K562 (cell line): Measurements from ENCODE around the gene ZBTB25. TPM values are rescaled to one million over a fixed set of nuclear protein-coding genes. Genes with fewer than 3 reads are reported as not detected.

Experiments used
- ATAC-seq: fragments of 200-7000 bp; cut with Tn5 transposase; 3 replicates; pipeline ENCODE4 v1.9.1; 2020; ENCODE audit warnings: moderate library complexity
- Bru-seq: library from RNA; stranded (reverse); fragments of 400-500 nt; gene quantifications from one replicate; lab custom pipeline; 2021; lab: Mats Ljungman, UMichigan
- BruChase-seq, 2 experiments: library from RNA; stranded (reverse); fragments of 400-500 nt; gene quantifications; one replicate each; lab custom pipeline; 2021; lab: Mats Ljungman, UMichigan
- BruUV-seq: library from RNA; stranded (reverse); fragments of 400-500 nt; replicated peaks from 2 replicates; lab custom pipeline; 2021; lab: Mats Ljungman, UMichigan
- CTCF ChIA-PET: fragments of 300-600 bp; formaldehyde crosslinking; extraction: SDS; loops from one replicate; lab custom pipeline; 2021; ENCODE audit warnings: low intra/inter-chr PET ratio; lab: Yijun Ruan, JAX
- POLR2A ChIA-PET: fragments of 300-600, 350-650 bp; sonication (Branson Sonifier 250); formaldehyde crosslinking; extraction: SDS; loops from one replicate; lab custom pipeline; 2021; ENCODE audit warnings: antibody characterized with exemption, inconsistent platforms; lab: Yijun Ruan, JAX
- DNase-seq, 4 experiments: peaks; one replicate each; pipeline versions ENCODE4 v3.0.0 to v3.0.0-alpha.2; 2011 to 2018; ENCODE audit warnings: low spot score in 3 of 4, mixed read lengths in 3 of 4; ENCODE audit errors: extremely low read depth in 1 of 4
- FAIRE-seq: peaks from 2 replicates; lab custom pipeline; 2011; peaks lifted over from hg19 to GRCh38; lab: Jason Lieb, UNC
- H2AFZ ChIP-seq: 2 replicates; pipeline ENCODE4 v1.6.0; 2011; ENCODE audit warnings: low read depth, low read length, control low read depth, inconsistent platforms
- H3K27ac ChIP-seq: fragments of 200-600 bp; 3 replicates; pipeline ENCODE4 v1.8.0; 2011; ENCODE audit warnings: low read depth, mild to moderate bottlenecking, control low read depth, inconsistent platforms, low read length, moderate library complexity, mixed read lengths; ENCODE audit errors: extremely low read depth
- H3K27me3 ChIP-seq, 2 experiments: fragments of 300-600 bp in 1 of 2; 2 replicates in 1 of 2; 3 replicates in 1 of 2; pipeline versions ENCODE4 v1.6.0 to v1.8.0; 2011; ENCODE audit warnings: inconsistent platforms in 2 of 2, low read length in 2 of 2, mild to moderate bottlenecking in 1 of 2, mixed read lengths in 1 of 2, moderate library complexity in 1 of 2; ENCODE audit not compliant: control insufficient read depth in 2 of 2, insufficient read depth in 2 of 2
- H3K36me3 ChIP-seq: fragments of 300-600 bp; 3 replicates; pipeline ENCODE4 v1.8.0; 2011; ENCODE audit warnings: mild to moderate bottlenecking, low read length, inconsistent platforms; ENCODE audit not compliant: control insufficient read depth, insufficient read depth
- H3K4me1 ChIP-seq, 2 experiments: fragments of 200-600 bp in 1 of 2; replicated peaks in 1 of 2; 2 replicates in 1 of 2; 3 replicates in 1 of 2; pipeline versions ENCODE4 v1.5.1 to v1.8.0; 2011; ENCODE audit warnings: inconsistent platforms in 2 of 2, low read length in 2 of 2, mild to moderate bottlenecking in 1 of 2, mixed read lengths in 1 of 2, moderate library complexity in 1 of 2; ENCODE audit not compliant: control insufficient read depth in 2 of 2, insufficient read depth in 2 of 2
- H3K4me2 ChIP-seq: 2 replicates; pipeline ENCODE4 v1.6.1; 2011; ENCODE audit warnings: low read length, control low read depth, inconsistent platforms, mixed read lengths; ENCODE audit not compliant: insufficient read depth
- H3K4me3 ChIP-seq: fragments of 200-600 bp; sonication (generic), shearing (Covaris generic); 2 replicates; pipeline ENCODE4 v1.5.1; 2016; ENCODE audit warnings: control low read depth, inconsistent platforms
- H3K79me2 ChIP-seq: fragments of 200-600 bp; 3 replicates; pipeline ENCODE4 v1.8.0; 2011; ENCODE audit warnings: low read length, inconsistent platforms; ENCODE audit not compliant: control insufficient read depth, insufficient read depth
- H3K9ac ChIP-seq, 2 experiments: 2 replicates each; pipeline versions ENCODE4 v1.6.0 to v1.6.1; 2011; ENCODE audit warnings: low read depth in 2 of 2, low read length in 2 of 2, control low read depth in 1 of 2, inconsistent platforms in 1 of 2, mild to moderate bottlenecking in 1 of 2, mixed read lengths in 1 of 2; ENCODE audit not compliant: insufficient read depth in 1 of 2
- H3K9me1 ChIP-seq: one replicate; pipeline ENCODE4 v1.6.0; 2011; ENCODE audit warnings: inconsistent platforms, mild to moderate bottlenecking, low read length, moderate library complexity; ENCODE audit not compliant: control insufficient read depth, insufficient read depth
- H3K9me3 ChIP-seq: replicated peaks from 2 replicates; pipeline ENCODE4 v1.5.1; 2011; ENCODE audit warnings: low read depth, low read length, inconsistent platforms; ENCODE audit not compliant: control insufficient read depth, insufficient read depth
- H4K20me1 ChIP-seq: replicated peaks from 2 replicates; pipeline ENCODE4 v1.6.1; 2011; ENCODE audit warnings: low read length, inconsistent platforms, mixed read lengths; ENCODE audit not compliant: control insufficient read depth, insufficient read depth
- ATF7 ChIP-seq: fragments of 450-650 bp; IDR thresholded peaks from 2 replicates; pipeline ENCODE4 v1.7.1; 2014; ENCODE audit warnings: mild to moderate bottlenecking, moderate library complexity
- CC2D1A ChIP-seq: fragments of 450-650 bp; IDR thresholded peaks from 2 replicates; pipeline ENCODE4 v1.6.1; 2017; ENCODE audit warnings: mild to moderate bottlenecking
- HDAC3 ChIP-seq: fragments of 450-650 bp; IDR thresholded peaks from 2 replicates; pipeline ENCODE4 v1.6.1; 2018; ENCODE audit warnings: borderline replicate concordance, mild to moderate bottlenecking, moderate library complexity; ENCODE audit not compliant: partially characterized antibody
- ILK ChIP-seq: fragments of 450-650 bp; IDR thresholded peaks from 2 replicates; pipeline ENCODE4 v1.6.1; 2016; ENCODE audit warnings: missing genetic modification characterization, low read depth, mild to moderate bottlenecking, missing compliant biosample characterization, moderate library complexity, borderline replicate concordance
- JUND ChIP-seq, 2 experiments: IDR thresholded peaks; 2 replicates in 1 of 2; 3 replicates in 1 of 2; pipeline ENCODE4 v1.6.1; 2011; ENCODE audit warnings: borderline replicate concordance in 2 of 2, low read depth in 2 of 2, low read length in 2 of 2, improper control_type of control experiment in 1 of 2, missing biosample characterization in 1 of 2, missing genetic modification characterization in 1 of 2, missing genetic modification reagents in 1 of 2
- NRF1 ChIP-seq, 2 experiments: fragments of 450-650 bp; IDR thresholded peaks in 1 of 2; conservative IDR thresholded peaks in 1 of 2; 2 replicates each; pipeline ENCODE4 v1.6.1; 2014; ENCODE audit warnings: mild to moderate bottlenecking in 2 of 2
- ZNF165 ChIP-seq: fragments of 250-450 bp; sonication (Bioruptor Pico); IDR thresholded peaks from 2 replicates; pipeline ENCODE4 v1.4.0; 2020; ENCODE audit warnings: borderline replicate concordance
- WGBS: fragments of 100-300 bp; shearing (Covaris generic); methylation state at CpG from one replicate; pipeline ENCODE4 v1.1.6; 2016; ENCODE audit warnings: low coverage, mixed read lengths; ENCODE audit not compliant: insufficient coverage; ENCODE audit errors: missing lambda C conversion rate; 5-methylcytosine and 5-hydroxymethylcytosine counted together
- in situ Hi-C: fragments of 300-500 bp; cut with MboI; formaldehyde crosslinking; loops from 4 replicates; pipeline ENCODE4 v1.15.0; 2018; ENCODE audit warnings: inconsistent platforms, mixed read lengths
- intact Hi-C: fragments of 100-400 bp; cut with micrococcal nuclease; formaldehyde crosslinking; loops from 2 replicates; pipeline ENCODE4 v1.14.2; 2022
- long read RNA-seq, 3 experiments: library from polyadenylated mRNA in 2 of 3; library from RNA in 1 of 3; unstranded in 2 of 3; stranded (forward) in 1 of 3; transcript quantifications; one replicate each; pipeline ENCODE4 v2.0.0, GENCODE V29; 2019 to 2022
- polyA minus RNA-seq, 3 experiments: library from RNA; depleted of rRNA, polyadenylated mRNA; stranded (reverse); fragments of >200 nt; gene quantifications; 2 replicates each; pipeline ENCODE4 v1.2.3, GENCODE V29; 2011
- polyA plus RNA-seq, 8 experiments: library from polyadenylated mRNA; depleted of rRNA in 4 of 8; stranded (reverse) in 5 of 8; unstranded in 3 of 8; fragments of >200 nt; fragmentation: Nextera tagmentation in 2 of 8; fragmentation: Illumina TruSeq in 1 of 8; extraction: Ambion mirVana in 2 of 8; extraction: Trizol in 1 of 8; gene quantifications; 2 replicates each; pipeline versions ENCODE4 v1.2.1 to v1.2.3, GENCODE V29; 2011 to 2014; ENCODE audit warnings: inconsistent platforms in 1 of 8, missing spikeins in 1 of 8
- total RNA-seq, 7 experiments: library from RNA; depleted of rRNA in 6 of 7; stranded (reverse); fragments of >200 nt in 6 of 7; fragmentation: Illumina TruSeq in 2 of 7; extraction: Trizol in 2 of 7; gene quantifications; 2 replicates each; pipeline versions ENCODE4 v1.2.1 to v1.2.3, GENCODE V29; 2011 to 2021; ENCODE audit warnings: low replicate concordance in 1 of 7

ZBTB25 gene
- total RNA-seq (2011; cell fraction: chromatin; rRNA removed; ENCODE audit: low replicate concordance): 6.4 and 12.4 TPM in 2 replicates
- 2.8 and 3.9 TPM in 2 replicates for total RNA-seq (2011; cell fraction: nucleolus; rRNA removed)
- total RNA-seq (2011; cell fraction: nucleoplasm; rRNA removed): 6.5 and 8.2 TPM in 2 replicates
- total RNA-seq (2014; rRNA removed) (1.3 TPM in 2 replicates), total RNA-seq (2014; rRNA removed; fragmentation: Illumina TruSeq; extraction: Trizol) (2.5 and 3.3 TPM in 2 replicates), total RNA-seq (2015; rRNA removed; fragmentation: Illumina TruSeq; extraction: Trizol) (2.6 and 2.8 TPM in 2 replicates), total RNA-seq (2021) (2.5 and 2.6 TPM in 2 replicates), polyA plus RNA-seq (2011; rRNA removed) (3.9 and 5.6 TPM in 2 replicates), polyA plus RNA-seq (2014; fragmentation: Illumina TruSeq; extraction: Trizol) (1.7 and 2.3 TPM in 2 replicates), polyA plus RNA-seq (2014; fragmentation: Nextera tagmentation; extraction: Ambion mirVana) (under 1 TPM; 0.61 to 0.92 TPM), polyA plus RNA-seq (2014; rRNA removed) (0.99 and 2.1 TPM in 2 replicates), polyA minus RNA-seq (2011; rRNA and poly(A)+ RNA removed) (6.0 and 6.6 TPM in 2 replicates), Bru-seq, nascent RNA (percentile 53 among the genes with signal in this experiment), BruChase-seq, experiment 1, labeled RNA remaining after a 2-hour chase (percentile 53 among the genes with signal in this experiment), BruChase-seq, experiment 2, labeled RNA remaining after a 6-hour chase (percentile 51 among the genes with signal in this experiment)
- 1.6 and 2.6 TPM in 2 replicates for polyA plus RNA-seq (2011; cell fraction: cytosol; rRNA removed)
- polyA plus RNA-seq (2011; cell fraction: nucleus; rRNA removed): 7.0 and 8.0 TPM in 2 replicates
- polyA plus RNA-seq (2012): 1.3 and 2.5 TPM in 2 replicates
- polyA minus RNA-seq (2011; cell fraction: cytosol; rRNA and poly(A)+ RNA removed): 2.8 and 3.7 TPM in 2 replicates
- 4.7 and 6.7 TPM in 2 replicates for polyA minus RNA-seq (2011; cell fraction: nucleus; rRNA and poly(A)+ RNA removed)
- long read RNA-seq, experiment 1, full-length matches to known transcripts: 1 of 7 reads
- long read RNA-seq, experiment 1, partial matches to known transcripts: 0 of 7 reads
- long read RNA-seq, experiment 1, other reads (novel, unspliced or antisense): 6 of 7 reads
- long read RNA-seq, experiment 2, partial matches to known transcripts: 0 of 3 reads
- long read RNA-seq, experiment 2, other reads (novel, unspliced or antisense): 3 of 3 reads
- long read RNA-seq, experiment 3, full-length matches to known transcripts: 1 of 3 reads
- long read RNA-seq, experiment 3, partial matches to known transcripts: 0 of 3 reads
- long read RNA-seq, experiment 3, other reads (novel, unspliced or antisense): 2 of 3 reads

GRCh38 chr14:64503434-64504309 lies at the start of gene ZBTB25:
ZBTB25 (minus strand) TSS chr14:64503838; CDS start chr14:64490533, 13,305 bp downstream.
- FAIRE-seq: peak; percentile 62
- intact Hi-C loops: no loop called here
- TF ChIP-seq ATF7: 0 out of 2 replicates have a peak, but pooled peaks have one; percentile 13
- TF ChIP-seq ZNF165 (CRISPR knock-in tag): no peak
- no peak for TF ChIP-seq CC2D1A
- no peak for TF ChIP-seq HDAC3
- TF ChIP-seq NRF1 (conservative IDR thresholded peaks at IDR 0.05 in 1 of 2, IDR thresholded peaks at IDR 0.05 in 1 of 2): peak; percentile 83 to 86
- no peak for TF ChIP-seq ILK (tag)
- TF ChIP-seq JUND (IDR thresholded peaks at IDR 0.05; ENCODE audit: borderline replicate concordance, low read depth, low read length): no peak
- TF ChIP-seq JUND (tag; IDR thresholded peaks at IDR 0.05; ENCODE audit: borderline replicate concordance, low read depth, low read length): no peak

More at GRCh38 chr14:64503434-64504309, at the start of gene ZBTB25:
- DNase-seq: peak; percentile 71 to 86 (median 71)
- 4% methylated on average over 21 of the region's 87 CpGs for WGBS
- Histone ChIP-seq H4K20me1 (no peaks in the 10 kb centered on the region), H3K9me3 (no peaks in the 10 kb centered on the region), H3K36me3 (no peaks in the 10 kb centered on the region; the same call in 2 of the 3 replicates), H3K9ac (peak within 1 kb of the TSS; percentile 85 to 89), H3K9me1 (no peaks in the 10 kb centered on the region), H3K79me2 (peaks cover 49% of the 10 kb centered on the region), H2AFZ (peak within 1 kb of the TSS; percentile 90), H3K27me3 (no peaks in the 10 kb centered on the region), H3K4me2 (peak within 1 kb of the TSS; percentile 78), H3K4me3 (peak within 1 kb of the TSS; percentile 64), H3K4me1 (peaks cover 25 to 38% of the 10 kb centered on the region in 2 experiments), H3K27ac (peak within 1 kb of the TSS; percentile 91)
- no TSS peak for BruUV-seq
- in situ Hi-C loops: no loop called here
- CTCF ChIA-PET: no interaction called here
- peak; percentile 87 for ATAC-seq
- POLR2A ChIA-PET: interaction anchor here (0.6 to 1.9 kb wide), 3 partner anchors 9 to 47 kb away, joined by 3 to 4 read pairs (median 3); no protein-coding TSS in a partner anchor
